Liver (tissue), 3 donors: ENCODE results near the gene BTNL8.

ENCODE experiments used
- EGR1 ChIP-seq, 2 donors: IDR thresholded peaks; 2 replicates each; pipeline ENCODE4 v1.6.1; 2016 to 2018; ENCODE audit warnings: antibody characterized with exemption in 2 of 2, low read depth in 2 of 2
- FOXA1 ChIP-seq: IDR thresholded peaks from 2 replicates; pipeline ENCODE4 v1.6.1; 2016; ENCODE audit warnings: antibody characterized with exemption
- GABPA ChIP-seq, 2 donors: IDR thresholded peaks in 1 of 2; conservative IDR thresholded peaks in 1 of 2; 2 replicates each; pipeline ENCODE4 v1.6.1; 2016; ENCODE audit warnings: antibody characterized with exemption in 2 of 2, mild to moderate bottlenecking in 1 of 2, moderate library complexity in 1 of 2
- HNF4G ChIP-seq: IDR thresholded peaks from 2 replicates; pipeline ENCODE4 v1.6.1; 2016; ENCODE audit warnings: antibody characterized with exemption
- JUND ChIP-seq, 2 donors: IDR thresholded peaks; 2 replicates each; pipeline ENCODE4 v1.6.1; 2016; ENCODE audit warnings: antibody characterized with exemption in 2 of 2
- RAD21 ChIP-seq, 2 donors: IDR thresholded peaks; 2 replicates each; pipeline ENCODE4 v1.6.1; 2016; ENCODE audit warnings: antibody characterized with exemption in 2 of 2, mild to moderate bottlenecking in 2 of 2
- SP1 ChIP-seq: IDR thresholded peaks from 2 replicates; pipeline ENCODE4 v1.6.1; 2018; ENCODE audit warnings: antibody characterized with exemption, mild to moderate bottlenecking
- TAF1 ChIP-seq: conservative IDR thresholded peaks from 2 replicates; pipeline ENCODE4 v1.6.1; 2016; ENCODE audit warnings: antibody characterized with exemption, mild to moderate bottlenecking
- YY1 ChIP-seq: IDR thresholded peaks from 2 replicates; pipeline ENCODE4 v1.6.1; 2016; ENCODE audit warnings: antibody characterized with exemption, mild to moderate bottlenecking
- TF ChIP-seq, protein P1 (sequence below): IDR thresholded peaks from 2 replicates; pipeline ENCODE4 v1.6.1; 2016; ENCODE audit warnings: antibody characterized with exemption
- TF ChIP-seq, protein P2 (sequence below): fragments of 150-350 bp; IDR thresholded peaks from 2 replicates; pipeline ENCODE4 v1.5.1; 2017; ENCODE audit warnings: improper control_type of control experiment, low read depth, low read length; ENCODE audit not compliant: missing input control
- TF ChIP-seq, protein P3 (sequence below): IDR thresholded peaks from 2 replicates; pipeline ENCODE4 v1.6.1; 2016; ENCODE audit warnings: antibody characterized with exemption, mild to moderate bottlenecking
- TF ChIP-seq, protein P4 (sequence below): IDR thresholded peaks from 2 replicates; pipeline ENCODE4 v1.6.1; 2016; ENCODE audit warnings: antibody characterized with exemption
- donor health status: healthy.
- donor health status: healthy.

DNA sequence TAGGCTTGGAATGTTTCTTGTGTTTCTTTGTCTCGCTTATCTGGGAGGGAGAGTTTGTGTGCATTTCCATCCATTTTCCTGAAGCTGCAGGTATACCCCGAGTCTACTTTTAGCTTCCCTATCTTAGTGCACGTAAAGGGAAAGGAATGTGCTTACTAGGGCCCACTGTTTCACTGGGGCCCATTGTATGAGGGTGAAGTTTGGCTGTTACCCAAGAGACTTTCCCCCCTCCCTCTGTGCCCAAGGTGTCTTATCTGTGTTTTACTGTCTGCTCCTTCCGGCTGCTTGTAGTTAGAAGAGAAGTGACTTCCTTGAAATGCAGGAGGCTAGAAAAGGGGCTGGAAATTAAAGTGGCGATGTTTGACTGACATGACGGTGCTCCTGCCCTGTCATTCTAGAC is 77.6 kb downstream of the BTNL8 start:
- TF ChIP-seq, protein P1, sequence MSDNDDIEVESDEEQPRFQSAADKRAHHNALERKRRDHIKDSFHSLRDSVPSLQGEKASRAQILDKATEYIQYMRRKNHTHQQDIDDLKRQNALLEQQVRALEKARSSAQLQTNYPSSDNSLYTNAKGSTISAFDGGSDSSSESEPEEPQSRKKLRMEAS = no peak
- TF ChIP-seq, protein P2, sequence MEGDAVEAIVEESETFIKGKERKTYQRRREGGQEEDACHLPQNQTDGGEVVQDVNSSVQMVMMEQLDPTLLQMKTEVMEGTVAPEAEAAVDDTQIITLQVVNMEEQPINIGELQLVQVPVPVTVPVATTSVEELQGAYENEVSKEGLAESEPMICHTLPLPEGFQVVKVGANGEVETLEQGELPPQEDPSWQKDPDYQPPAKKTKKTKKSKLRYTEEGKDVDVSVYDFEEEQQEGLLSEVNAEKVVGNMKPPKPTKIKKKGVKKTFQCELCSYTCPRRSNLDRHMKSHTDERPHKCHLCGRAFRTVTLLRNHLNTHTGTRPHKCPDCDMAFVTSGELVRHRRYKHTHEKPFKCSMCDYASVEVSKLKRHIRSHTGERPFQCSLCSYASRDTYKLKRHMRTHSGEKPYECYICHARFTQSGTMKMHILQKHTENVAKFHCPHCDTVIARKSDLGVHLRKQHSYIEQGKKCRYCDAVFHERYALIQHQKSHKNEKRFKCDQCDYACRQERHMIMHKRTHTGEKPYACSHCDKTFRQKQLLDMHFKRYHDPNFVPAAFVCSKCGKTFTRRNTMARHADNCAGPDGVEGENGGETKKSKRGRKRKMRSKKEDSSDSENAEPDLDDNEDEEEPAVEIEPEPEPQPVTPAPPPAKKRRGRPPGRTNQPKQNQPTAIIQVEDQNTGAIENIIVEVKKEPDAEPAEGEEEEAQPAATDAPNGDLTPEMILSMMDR = no peak
- no peak for TF ChIP-seq YY1
- no peak for TF ChIP-seq EGR1 (IDR thresholded peaks at IDR 0.05; ENCODE audit: low read depth in 2 of 2)
- TF ChIP-seq, protein P3, sequence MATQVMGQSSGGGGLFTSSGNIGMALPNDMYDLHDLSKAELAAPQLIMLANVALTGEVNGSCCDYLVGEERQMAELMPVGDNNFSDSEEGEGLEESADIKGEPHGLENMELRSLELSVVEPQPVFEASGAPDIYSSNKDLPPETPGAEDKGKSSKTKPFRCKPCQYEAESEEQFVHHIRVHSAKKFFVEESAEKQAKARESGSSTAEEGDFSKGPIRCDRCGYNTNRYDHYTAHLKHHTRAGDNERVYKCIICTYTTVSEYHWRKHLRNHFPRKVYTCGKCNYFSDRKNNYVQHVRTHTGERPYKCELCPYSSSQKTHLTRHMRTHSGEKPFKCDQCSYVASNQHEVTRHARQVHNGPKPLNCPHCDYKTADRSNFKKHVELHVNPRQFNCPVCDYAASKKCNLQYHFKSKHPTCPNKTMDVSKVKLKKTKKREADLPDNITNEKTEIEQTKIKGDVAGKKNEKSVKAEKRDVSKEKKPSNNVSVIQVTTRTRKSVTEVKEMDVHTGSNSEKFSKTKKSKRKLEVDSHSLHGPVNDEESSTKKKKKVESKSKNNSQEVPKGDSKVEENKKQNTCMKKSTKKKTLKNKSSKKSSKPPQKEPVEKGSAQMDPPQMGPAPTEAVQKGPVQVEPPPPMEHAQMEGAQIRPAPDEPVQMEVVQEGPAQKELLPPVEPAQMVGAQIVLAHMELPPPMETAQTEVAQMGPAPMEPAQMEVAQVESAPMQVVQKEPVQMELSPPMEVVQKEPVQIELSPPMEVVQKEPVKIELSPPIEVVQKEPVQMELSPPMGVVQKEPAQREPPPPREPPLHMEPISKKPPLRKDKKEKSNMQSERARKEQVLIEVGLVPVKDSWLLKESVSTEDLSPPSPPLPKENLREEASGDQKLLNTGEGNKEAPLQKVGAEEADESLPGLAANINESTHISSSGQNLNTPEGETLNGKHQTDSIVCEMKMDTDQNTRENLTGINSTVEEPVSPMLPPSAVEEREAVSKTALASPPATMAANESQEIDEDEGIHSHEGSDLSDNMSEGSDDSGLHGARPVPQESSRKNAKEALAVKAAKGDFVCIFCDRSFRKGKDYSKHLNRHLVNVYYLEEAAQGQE = no peak
- no peak for TF ChIP-seq TAF1
- TF ChIP-seq RAD21 (IDR thresholded peaks at IDR 0.05) = no peak
- no peak for TF ChIP-seq JUND (IDR thresholded peaks at IDR 0.05)
- TF ChIP-seq SP1 = no peak
- TF ChIP-seq FOXA1 = no peak
- no peak for TF ChIP-seq GABPA (IDR thresholded peaks at IDR 0.05 in 1 of 2, conservative IDR thresholded peaks at IDR 0.05 in 1 of 2)
- TF ChIP-seq, protein P4, sequence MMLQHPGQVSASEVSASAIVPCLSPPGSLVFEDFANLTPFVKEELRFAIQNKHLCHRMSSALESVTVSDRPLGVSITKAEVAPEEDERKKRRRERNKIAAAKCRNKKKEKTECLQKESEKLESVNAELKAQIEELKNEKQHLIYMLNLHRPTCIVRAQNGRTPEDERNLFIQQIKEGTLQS = no peak
- no peak for TF ChIP-seq HNF4G
